HL-60 (cell line): ENCODE measurements around the gene SOS2.

ENCODE experiments used
- DNase-seq, 2 experiments: peaks; one replicate each; pipeline ENCODE4 v3.0.0-alpha.2; 2010 to 2020; ENCODE audit warnings: low read depth in 1 of 2, low spot score in 1 of 2
- H3K27ac ChIP-seq: fragments of 250-450 bp; sonication (Bioruptor Pico); replicated peaks from 2 replicates; pipeline ENCODE4 v1.5.1; 2020; ENCODE audit warnings: mild to moderate bottlenecking, moderate library complexity
- H3K27me3 ChIP-seq: fragments of 250-450 bp; sonication (Bioruptor Pico); 2 replicates; pipeline ENCODE4 v1.5.1; 2021; ENCODE audit warnings: mild to moderate bottlenecking, moderate library complexity; ENCODE audit not compliant: insufficient read depth, poor library complexity, severe bottlenecking
- H3K4me3 ChIP-seq: replicated peaks from 2 replicates; pipeline ENCODE4 v1.5.1; 2011; ENCODE audit warnings: mild to moderate bottlenecking, control low read depth, low read length; ENCODE audit not compliant: insufficient read depth
- GABPA ChIP-seq: IDR thresholded peaks from 2 replicates; pipeline ENCODE4 v1.6.1; 2012; ENCODE audit warnings: low read depth
- POLR2AphosphoS5 ChIP-seq: IDR thresholded peaks from 2 replicates; pipeline ENCODE4 v1.6.1; 2012; ENCODE audit warnings: low read depth
- SPI1 ChIP-seq: IDR thresholded peaks from 2 replicates; pipeline ENCODE4 v1.6.1; 2012; ENCODE audit warnings: low read depth, mild to moderate bottlenecking, borderline replicate concordance
- long read RNA-seq: library from polyadenylated mRNA; unstranded; transcript quantifications from one replicate; pipeline ENCODE4 v2.0.0, GENCODE V29; 2020
- TF ChIP-seq, protein P1 (sequence below): IDR thresholded peaks from 2 replicates; pipeline ENCODE4 v1.6.1; 2012; ENCODE audit warnings: low read depth; ENCODE audit not compliant: insufficient replicate concordance
- TF ChIP-seq, protein P2 (sequence below): IDR thresholded peaks from one replicate; pipeline ENCODE4 v1.5.1; 2011; ENCODE audit warnings: low read length, control low read depth, inconsistent platforms; ENCODE audit not compliant: insufficient read depth

SOS2 gene
- long read RNA-seq, partial matches to known transcripts: 1 of 1 reads
- long read RNA-seq, other reads (novel, unspliced or antisense): 0 of 1 reads

DNA sequence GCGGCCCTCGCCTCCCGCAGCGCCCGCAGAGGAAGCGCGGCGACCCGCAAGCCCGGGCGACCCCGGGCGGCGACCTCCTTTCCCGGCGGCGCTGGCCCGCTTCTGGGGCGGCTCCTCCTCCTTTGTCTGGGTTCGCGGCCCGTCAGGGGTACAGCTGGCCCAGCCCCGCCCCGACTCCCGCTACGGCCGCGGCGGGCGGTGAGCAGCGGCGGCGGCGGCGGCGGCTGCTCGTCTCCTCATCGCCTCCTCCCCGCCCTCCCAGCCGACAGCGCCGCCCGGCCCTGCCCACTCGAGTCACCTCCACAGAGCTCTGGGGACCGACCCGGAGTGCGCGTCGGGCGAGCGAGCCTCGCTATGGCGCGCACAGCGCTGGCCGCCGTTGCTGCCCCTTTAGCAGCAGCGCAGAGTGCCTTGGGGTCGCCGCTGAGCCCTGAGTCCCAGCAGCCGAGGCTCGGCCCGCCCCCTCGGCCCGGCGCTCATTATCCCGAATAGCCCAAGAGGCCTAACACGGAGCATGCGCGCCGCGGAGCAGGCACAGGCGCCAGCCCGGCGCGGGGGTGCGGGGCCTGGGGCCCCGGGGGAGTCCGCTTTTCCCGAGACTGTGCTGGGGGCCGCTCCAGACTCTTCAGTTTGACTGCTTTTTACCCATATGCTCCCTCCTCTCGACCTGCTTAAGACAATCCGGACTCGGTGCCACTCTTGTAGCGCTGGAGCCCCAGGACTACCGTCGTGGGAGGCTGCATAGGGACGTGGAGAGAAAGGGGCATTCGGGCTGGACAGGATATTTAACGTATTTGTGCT, at the start of gene SOS2:
SOS2 (minus strand) TSS at position 104 of the 801 bp plus-strand sequence. CDS start 295 bp downstream, outside the sequence.
- TF ChIP-seq POLR2AphosphoS5 (peak; percentile 57), SPI1 (no peak), GABPA (no peak)
- TF ChIP-seq, protein P1, sequence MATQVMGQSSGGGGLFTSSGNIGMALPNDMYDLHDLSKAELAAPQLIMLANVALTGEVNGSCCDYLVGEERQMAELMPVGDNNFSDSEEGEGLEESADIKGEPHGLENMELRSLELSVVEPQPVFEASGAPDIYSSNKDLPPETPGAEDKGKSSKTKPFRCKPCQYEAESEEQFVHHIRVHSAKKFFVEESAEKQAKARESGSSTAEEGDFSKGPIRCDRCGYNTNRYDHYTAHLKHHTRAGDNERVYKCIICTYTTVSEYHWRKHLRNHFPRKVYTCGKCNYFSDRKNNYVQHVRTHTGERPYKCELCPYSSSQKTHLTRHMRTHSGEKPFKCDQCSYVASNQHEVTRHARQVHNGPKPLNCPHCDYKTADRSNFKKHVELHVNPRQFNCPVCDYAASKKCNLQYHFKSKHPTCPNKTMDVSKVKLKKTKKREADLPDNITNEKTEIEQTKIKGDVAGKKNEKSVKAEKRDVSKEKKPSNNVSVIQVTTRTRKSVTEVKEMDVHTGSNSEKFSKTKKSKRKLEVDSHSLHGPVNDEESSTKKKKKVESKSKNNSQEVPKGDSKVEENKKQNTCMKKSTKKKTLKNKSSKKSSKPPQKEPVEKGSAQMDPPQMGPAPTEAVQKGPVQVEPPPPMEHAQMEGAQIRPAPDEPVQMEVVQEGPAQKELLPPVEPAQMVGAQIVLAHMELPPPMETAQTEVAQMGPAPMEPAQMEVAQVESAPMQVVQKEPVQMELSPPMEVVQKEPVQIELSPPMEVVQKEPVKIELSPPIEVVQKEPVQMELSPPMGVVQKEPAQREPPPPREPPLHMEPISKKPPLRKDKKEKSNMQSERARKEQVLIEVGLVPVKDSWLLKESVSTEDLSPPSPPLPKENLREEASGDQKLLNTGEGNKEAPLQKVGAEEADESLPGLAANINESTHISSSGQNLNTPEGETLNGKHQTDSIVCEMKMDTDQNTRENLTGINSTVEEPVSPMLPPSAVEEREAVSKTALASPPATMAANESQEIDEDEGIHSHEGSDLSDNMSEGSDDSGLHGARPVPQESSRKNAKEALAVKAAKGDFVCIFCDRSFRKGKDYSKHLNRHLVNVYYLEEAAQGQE: no peak
- TF ChIP-seq, protein P2, sequence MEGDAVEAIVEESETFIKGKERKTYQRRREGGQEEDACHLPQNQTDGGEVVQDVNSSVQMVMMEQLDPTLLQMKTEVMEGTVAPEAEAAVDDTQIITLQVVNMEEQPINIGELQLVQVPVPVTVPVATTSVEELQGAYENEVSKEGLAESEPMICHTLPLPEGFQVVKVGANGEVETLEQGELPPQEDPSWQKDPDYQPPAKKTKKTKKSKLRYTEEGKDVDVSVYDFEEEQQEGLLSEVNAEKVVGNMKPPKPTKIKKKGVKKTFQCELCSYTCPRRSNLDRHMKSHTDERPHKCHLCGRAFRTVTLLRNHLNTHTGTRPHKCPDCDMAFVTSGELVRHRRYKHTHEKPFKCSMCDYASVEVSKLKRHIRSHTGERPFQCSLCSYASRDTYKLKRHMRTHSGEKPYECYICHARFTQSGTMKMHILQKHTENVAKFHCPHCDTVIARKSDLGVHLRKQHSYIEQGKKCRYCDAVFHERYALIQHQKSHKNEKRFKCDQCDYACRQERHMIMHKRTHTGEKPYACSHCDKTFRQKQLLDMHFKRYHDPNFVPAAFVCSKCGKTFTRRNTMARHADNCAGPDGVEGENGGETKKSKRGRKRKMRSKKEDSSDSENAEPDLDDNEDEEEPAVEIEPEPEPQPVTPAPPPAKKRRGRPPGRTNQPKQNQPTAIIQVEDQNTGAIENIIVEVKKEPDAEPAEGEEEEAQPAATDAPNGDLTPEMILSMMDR: no peak
- Histone ChIP-seq H3K27me3 (no peaks in the 10 kb centered on the region), H3K27ac (peak within 1 kb of the TSS; percentile 94), H3K4me3 (peak within 1 kb of the TSS; percentile 87)
- DNase-seq: peak; percentile 46 to 80

DNA sequence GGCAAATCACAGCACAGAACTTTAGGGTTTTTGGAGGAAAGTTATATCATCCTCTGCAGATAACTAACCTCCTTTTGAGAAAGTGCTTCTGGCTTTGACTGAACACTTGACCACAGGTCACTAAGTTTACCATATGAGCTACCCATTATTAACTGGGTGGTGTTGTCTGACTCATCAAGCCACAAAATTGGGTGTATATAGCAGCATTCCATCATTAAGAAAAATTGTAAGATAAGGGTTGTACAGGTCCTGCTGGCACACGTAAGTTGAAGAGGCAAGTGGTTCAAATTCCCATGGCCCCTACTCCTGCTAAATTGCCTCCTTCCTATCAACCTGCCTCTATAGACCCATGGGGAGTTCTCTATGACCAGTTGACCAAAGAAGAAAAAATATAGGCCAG, 41.1 kb upstream of the SOS2 start:
- H3K27me3 ChIP-seq: no peaks in the 10 kb centered on the region
- H3K27ac ChIP-seq: no peak overlapping the region
- DNase-seq: no peak
- no peak overlapping the region for H3K4me3 ChIP-seq
- TF ChIP-seq SPI1 (no peak), POLR2AphosphoS5 (no peak), GABPA (no peak)
- TF ChIP-seq, protein P1: no peak
- TF ChIP-seq, protein P2: no peak

DNA sequence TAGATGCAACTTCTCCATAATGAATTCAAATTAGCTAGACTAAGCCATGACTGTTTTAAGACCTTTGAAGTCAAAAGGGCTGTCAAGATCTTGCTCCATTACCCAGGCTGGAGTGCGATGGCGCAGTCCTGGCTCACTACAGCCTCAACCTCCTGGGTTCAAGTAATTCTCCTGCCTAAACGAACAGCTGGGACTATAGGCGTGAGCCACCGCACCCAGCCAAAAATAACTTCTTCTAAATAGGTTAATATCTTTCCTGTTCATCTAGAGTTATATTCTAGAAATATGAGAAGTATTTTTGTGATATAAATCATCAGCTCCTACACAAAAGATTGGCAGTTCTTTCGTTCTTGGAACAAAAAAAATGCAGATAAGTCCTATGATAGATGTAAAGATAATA, 39.6 kb upstream of the SOS2 start:
- Histone ChIP-seq H3K27me3 (no peaks in the 10 kb centered on the region), H3K27ac (no peak overlapping the region), H3K4me3 (no peak overlapping the region)
- TF ChIP-seq POLR2AphosphoS5: no peak
- TF ChIP-seq, protein P1: no peak
- TF ChIP-seq SPI1: no peak
- TF ChIP-seq GABPA: no peak
- TF ChIP-seq, protein P2: no peak
- DNase-seq: no peak
